ENCODE results near the gene MAB21L4. TPM values are rescaled to one million over a fixed set of nuclear protein-coding genes. Genes with fewer than 3 reads are reported as not detected.

MAB21L4 gene
- total RNA-seq, 2 donors from 2014 or later: 6.1 to 22.2 TPM

- no peaks in the 10 kb centered on the region for H3K36me3 ChIP-seq
- no peak for TF ChIP-seq CTCF (IDR thresholded peaks at IDR 0.05)
- intact Hi-C loops (cut with DNase I): no loop called here
- no peaks in the 10 kb centered on the region for H3K4me1 ChIP-seq
- H3K27me3 ChIP-seq: peaks cover 3% of the 10 kb centered on the region
- no peak overlapping the region for H3K4me3 ChIP-seq
- peak; percentile 16 for DNase-seq
- H3K9ac ChIP-seq (ENCODE audit: low read depth in 2 of 2, low read length in 2 of 2): no peak overlapping the region
- no peak overlapping the region for H3K27ac ChIP-seq
- H3K9me3 ChIP-seq: no peaks in the 10 kb centered on the region
These were observed 22.5 kb upstream of the MAB21L4 start for GRCh38 chr2:240918258-240919091.

GRCh38 chr2:240917684-240918257 is 21.8 kb upstream of the MAB21L4 start:
- H3K4me1 ChIP-seq: no peaks in the 10 kb centered on the region
- H3K27me3 ChIP-seq: peaks cover 3% of the 10 kb centered on the region
- H3K27ac ChIP-seq: no peak overlapping the region
- no peaks in the 10 kb centered on the region for H3K36me3 ChIP-seq
- no peak overlapping the region for H3K4me3 ChIP-seq
- H3K9ac ChIP-seq (ENCODE audit: low read depth in 2 of 2, low read length in 2 of 2): no peak overlapping the region
- no peaks in the 10 kb centered on the region for H3K9me3 ChIP-seq
- TF ChIP-seq CTCF (IDR thresholded peaks at IDR 0.05): no peak
- intact Hi-C loops (cut with DNase I): no loop called here
- no peak for DNase-seq

- DNase-seq: no peak
- Histone ChIP-seq H3K36me3 (no peaks in the 10 kb centered on the region), H3K4me1 (no peaks in the 10 kb centered on the region), H3K9ac (ENCODE audit: low read depth in 2 of 2, low read length in 2 of 2) (no peak overlapping the region), H3K9me3 (no peaks in the 10 kb centered on the region), H3K27me3 (peaks cover 3% of the 10 kb centered on the region), H3K4me3 (no peak overlapping the region), H3K27ac (peak overlapping the region; percentile 55)
- intact Hi-C loops (cut with DNase I): no loop called here
- TF ChIP-seq CTCF (IDR thresholded peaks at IDR 0.05): no peak
These were observed 21.2 kb upstream of the MAB21L4 start for GRCh38 chr2:240917009-240917683.

- no peak for DNase-seq
- Histone ChIP-seq H3K36me3 (no peaks in the 10 kb centered on the region), H3K4me3 (no peak overlapping the region), H3K4me1 (no peaks in the 10 kb centered on the region), H3K9ac (ENCODE audit: low read depth in 2 of 2, low read length in 2 of 2) (no peak overlapping the region), H3K27ac (peak overlapping the region; percentile 55), H3K9me3 (no peaks in the 10 kb centered on the region), H3K27me3 (peaks cover 3% of the 10 kb centered on the region)
- no peak for TF ChIP-seq CTCF (IDR thresholded peaks at IDR 0.05)
- intact Hi-C loops (cut with DNase I): no loop called here
These were observed 20.6 kb upstream of the MAB21L4 start for GRCh38 chr2:240916571-240917008.

GRCh38 chr2:240915526-240916341 is 19.8 kb upstream of the MAB21L4 start:
- no peak overlapping the region for H3K9ac ChIP-seq (ENCODE audit: low read depth in 2 of 2, low read length in 2 of 2)
- H3K27ac ChIP-seq: no peak overlapping the region
- no peak for TF ChIP-seq CTCF (IDR thresholded peaks at IDR 0.05)
- no peaks in the 10 kb centered on the region for H3K9me3 ChIP-seq
- peaks cover 3% of the 10 kb centered on the region for H3K27me3 ChIP-seq
- intact Hi-C loops (cut with DNase I): no loop called here
- H3K36me3 ChIP-seq: no peaks in the 10 kb centered on the region
- no peak for DNase-seq
- no peak overlapping the region for H3K4me3 ChIP-seq
- H3K4me1 ChIP-seq: no peaks in the 10 kb centered on the region

Measured in colonic mucosa (tissue), 4 donors.